HG03097 (cell line): Measurements from ENCODE around the gene TENT5A.
"Not testable (repeated sequence)": the region's sequence is repeated elsewhere in the genome, so short reads cannot be mapped to it uniquely, and the experiment has no call there.

ENCODE experiments used
- ATAC-seq: cut with Tn5 transposase; IDR thresholded peaks from one replicate; pipeline ENCODE4 v1.9.1; 2021; ENCODE audit not compliant: unreplicated experiment, low FRiP score

TENT5A gene

DNA sequence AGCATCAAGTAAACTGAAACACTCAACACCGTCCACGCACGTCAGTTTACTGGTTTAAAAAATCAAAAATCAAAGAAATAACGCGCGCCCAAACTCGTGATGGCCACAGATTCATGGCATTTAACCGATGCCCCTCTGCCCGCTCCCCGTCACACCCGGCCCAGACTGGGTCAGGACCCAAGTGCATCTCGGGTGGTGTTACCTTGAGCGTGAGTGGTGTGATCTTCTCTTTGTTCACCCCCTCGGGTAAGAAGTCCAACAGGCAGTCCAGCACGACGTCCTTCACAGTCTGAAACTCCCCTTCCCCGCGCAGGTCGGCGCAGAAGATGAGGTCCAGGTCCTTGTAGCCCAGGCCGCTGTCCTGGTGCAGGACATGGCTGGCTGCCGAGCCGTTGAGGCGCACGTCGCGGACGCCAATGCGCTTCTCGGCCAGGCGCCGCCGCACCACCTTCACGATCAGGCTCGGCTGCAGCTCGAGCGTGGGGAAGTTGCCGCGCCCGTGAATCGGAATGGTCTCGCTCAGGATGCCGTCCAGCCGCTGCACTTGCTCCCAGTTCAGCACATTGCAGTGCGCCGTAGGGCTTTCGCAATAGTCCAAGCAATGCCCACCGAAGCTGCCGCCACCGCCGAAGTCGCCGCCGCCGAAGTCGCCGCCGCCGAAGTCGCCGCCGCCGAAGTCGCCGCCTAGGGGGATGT is 945 bp downstream of the TENT5A start:
- no peak for ATAC-seq

DNA sequence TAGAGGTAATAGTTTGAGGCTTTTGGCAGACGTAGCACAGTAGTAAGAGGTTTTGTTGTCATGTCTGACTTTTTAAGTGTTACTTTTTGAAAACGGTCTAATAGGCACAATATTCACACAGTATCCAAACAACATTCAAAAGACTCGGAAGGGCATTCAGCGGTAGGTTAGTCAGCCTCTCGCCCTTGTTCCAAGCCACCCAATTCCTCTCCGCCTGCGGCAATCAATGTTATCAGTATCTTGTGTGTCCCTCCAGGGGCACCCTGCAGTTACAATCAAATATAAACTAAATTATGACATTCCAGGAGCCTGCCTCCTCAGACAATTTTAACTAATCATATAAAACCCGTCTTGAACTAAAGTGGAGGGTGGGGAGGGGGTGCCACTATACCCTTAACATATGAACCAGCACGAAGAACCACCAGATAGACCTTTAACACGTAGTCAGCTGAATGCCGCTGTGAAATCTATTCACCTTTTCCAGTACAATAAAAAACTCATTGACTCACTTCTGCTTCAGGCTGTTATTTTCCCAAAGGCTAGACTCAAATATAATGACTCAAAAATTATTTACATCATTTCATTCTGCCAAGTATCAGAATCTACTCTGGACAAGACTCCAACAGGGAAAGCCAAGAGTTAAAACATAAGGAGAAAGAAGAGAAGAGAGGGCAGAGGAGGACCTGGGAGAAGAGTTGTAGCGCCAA is 1.6 kb downstream of the TENT5A start:
- ATAC-seq = no peak

DNA sequence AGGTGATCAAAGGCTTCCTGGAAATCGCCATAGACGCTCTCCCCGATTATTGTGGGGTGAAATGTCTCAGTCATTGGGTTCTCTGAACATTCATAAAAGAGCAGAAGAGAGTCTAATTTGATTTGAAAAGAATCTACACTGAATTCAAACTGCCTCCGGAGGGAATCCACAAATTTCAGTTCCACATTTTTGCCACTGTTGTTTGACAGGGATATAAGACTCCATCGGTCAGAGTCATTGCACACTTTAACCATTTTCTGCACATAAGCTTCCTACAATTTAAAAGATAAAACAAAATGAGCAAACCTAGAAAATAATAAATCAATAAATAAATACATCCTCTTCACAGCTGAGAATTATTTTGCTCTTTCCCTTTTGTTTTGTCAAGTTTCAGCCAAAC is 2.3 kb downstream of the TENT5A start:
- no peak for ATAC-seq

DNA sequence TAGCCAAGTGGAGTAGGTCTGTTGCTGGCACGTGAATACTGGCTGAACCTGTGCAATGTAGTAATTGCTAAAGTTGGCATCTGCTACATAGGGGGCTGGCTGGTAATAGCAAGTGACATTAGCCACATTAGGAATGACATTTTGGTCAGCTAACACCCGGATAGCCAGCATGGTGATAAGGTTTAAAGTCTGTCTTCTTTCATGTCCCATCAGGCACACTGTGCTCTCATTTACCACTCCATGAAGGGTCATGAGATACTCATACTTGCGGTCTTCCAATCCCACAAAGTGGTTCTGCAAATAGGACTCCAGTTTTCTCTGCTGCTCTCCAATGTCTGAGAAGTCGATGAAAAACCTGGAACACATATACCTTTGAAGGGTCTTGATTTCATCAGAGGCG is 2.8 kb downstream of the TENT5A start:
- ATAC-seq = no peak

DNA sequence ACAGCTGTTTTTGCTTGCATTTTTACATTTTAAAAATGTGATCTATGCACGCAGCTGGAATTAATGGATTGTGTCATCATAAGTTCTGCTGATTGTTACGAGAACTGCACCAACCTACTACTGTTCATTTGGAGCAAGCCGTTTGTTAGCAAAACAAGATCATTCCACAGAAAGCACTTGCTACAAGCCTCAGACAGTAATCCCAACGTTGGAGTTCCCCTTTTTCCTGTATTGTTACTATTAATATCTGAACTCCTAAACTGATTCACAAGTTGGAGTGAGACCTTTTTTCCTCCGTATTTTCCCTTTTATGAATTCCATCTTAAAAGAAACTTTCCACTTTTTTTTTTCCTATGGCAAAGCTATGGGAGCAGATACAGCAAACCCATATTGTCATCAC is 3.5 kb downstream of the TENT5A start:
- ATAC-seq = no peak

DNA sequence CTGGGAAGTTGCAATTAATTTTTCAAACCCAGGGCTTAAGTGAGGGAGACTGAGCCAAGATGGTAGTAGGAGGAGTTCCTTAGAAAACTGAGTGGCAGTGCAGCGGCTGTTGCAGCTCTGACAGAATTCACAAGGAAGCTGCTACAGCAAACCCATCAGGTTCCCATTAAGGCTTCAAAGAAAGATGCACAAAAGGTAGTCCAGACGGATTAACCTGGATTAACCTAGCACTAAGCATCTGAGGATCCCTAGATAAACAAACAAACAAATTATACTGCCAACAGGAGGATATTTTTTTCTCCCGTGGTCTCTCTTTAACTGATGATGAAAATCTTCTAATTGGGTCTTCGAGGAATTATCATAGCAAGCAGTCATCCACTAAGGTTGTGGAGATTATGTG is 5.2 kb downstream of the TENT5A start:
- ATAC-seq = no peak

DNA sequence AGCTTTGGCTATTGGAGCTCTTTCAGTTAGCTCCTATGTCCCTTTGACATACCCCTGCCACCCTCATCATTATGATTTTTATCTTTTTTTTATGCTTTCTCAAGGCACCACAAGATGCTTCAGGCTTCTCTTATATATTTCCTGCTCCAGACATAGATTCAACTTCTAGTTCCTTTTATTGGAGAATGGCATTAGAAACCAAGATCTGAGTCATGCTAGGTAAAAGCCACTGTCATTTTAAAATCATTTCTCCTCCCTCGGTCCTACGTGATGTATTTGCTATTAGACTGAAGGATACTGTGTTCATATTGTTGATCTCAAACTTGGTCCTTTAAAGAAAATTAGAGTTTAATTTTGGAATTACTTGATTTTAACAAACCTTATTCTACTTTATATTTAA is 8.3 kb downstream of the TENT5A start:
- ATAC-seq = no peak

DNA sequence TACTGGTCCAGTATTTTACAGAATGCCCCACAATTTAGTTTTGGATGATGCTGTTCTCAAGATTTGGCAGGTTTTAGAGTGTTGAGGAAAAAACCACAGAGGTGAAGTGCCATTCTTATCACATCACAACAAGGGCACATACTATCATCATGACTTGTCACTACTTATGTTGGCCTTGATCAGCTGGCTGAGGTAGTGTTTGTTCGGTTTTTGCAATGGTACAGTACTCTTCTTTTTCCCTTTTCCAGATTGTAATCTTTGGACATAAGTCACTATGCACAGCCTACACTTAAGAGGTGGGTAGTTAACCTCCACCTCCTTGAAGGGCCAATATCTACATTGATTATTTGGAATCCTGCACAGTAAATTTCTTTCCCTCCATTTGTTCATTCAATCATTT is 8.8 kb downstream of the TENT5A start:
- ATAC-seq = no peak

DNA sequence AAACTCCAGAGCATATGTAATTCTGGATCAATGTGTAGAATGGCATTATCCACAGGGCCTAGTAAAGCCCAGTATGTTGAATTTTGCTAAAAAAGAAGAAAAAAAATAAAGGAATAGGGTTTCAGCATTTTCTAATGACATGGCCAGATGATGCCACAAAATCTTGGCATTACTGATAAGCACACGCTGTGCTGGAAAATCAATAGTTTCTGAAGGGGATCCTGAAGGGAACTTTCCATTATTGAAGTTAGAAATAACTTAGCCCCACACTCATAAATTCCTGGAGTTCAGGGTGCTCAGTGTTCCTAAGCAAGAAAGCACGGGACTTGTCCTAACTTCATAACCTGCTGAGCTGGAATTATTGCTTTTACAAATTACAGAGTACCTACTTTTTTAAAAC is 10.8 kb downstream of the TENT5A start:
- ATAC-seq = no peak

DNA sequence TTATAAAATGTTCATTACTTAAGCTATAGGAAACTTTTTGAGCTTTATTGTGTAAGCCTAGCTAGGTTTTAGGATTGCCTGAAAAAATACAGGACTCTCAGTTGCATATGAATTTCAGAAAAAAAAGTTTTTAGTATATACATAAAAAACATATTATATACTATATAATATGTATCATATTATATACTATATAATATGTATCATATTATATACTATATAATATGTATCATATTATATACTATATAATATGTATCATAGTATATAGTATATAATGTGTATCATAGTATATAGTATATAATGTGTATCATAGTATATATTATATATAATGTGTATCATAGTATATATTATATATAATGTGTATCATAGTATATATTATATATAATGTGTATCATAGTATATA is 11.9 kb downstream of the TENT5A start:
- not testable (repeated sequence) for ATAC-seq

DNA sequence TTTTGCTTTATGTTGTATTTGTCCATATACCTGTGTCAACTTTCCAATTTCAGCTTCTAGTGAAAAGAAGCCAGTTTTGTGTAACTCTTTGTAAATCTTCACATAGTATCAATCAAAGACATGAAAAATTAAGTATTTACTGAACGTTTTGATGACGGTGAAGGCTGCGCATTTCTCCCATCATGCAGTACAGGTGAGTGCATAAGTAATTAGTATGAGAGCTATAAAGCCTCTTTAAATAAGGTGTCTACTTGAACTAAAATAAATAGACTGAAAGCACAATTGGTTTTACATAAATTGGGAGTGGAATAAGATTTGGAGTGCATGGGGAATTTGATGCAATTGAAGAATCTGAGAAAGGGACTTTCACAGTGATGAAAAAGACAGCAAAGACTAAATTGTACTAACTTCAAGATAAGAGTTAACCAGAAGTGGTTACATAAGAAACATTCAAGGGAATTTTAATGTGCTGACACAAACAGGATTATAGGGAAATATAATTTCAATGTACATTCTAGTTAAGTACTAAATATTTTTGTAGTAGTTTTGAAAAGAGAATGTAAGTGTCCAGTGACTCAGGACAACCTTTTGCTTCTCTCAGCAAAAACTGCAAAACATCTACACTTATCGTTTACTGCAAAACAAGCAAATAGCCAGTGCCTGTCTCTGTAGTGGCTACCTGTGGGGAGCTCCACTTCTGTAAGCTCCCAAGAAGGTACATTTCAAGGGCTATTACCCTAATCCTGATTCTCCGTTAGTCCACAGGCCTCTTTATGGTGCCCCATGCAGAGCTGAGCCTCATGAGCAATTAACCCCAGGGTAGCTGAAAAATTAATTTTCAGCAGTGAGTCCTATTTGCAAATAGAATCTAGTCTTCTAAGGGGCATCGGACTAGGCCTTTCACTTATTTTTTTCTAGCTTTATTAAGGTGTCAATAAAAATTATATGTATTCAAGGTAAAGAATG is 13.0 kb downstream of the TENT5A start:
- ATAC-seq = no peak

DNA sequence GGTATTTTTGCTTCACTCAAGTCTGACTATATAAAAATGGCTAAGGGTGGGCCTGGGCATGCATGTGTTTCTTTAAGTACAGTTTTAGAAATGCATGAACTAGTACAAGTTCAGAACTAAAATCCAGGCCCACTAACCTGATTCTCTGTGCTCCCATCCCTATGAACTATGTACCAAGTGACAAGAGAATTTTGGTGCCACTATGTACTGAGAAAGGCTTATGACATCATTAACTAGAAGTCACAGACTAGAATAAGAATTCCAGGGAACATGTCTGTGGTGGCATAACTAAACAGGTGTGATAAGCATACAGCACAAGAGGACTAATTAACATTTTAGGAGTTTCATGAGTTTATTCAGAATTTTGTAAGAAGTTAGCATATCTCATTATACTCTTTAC is 16.1 kb downstream of the TENT5A start:
- ATAC-seq = no peak

DNA sequence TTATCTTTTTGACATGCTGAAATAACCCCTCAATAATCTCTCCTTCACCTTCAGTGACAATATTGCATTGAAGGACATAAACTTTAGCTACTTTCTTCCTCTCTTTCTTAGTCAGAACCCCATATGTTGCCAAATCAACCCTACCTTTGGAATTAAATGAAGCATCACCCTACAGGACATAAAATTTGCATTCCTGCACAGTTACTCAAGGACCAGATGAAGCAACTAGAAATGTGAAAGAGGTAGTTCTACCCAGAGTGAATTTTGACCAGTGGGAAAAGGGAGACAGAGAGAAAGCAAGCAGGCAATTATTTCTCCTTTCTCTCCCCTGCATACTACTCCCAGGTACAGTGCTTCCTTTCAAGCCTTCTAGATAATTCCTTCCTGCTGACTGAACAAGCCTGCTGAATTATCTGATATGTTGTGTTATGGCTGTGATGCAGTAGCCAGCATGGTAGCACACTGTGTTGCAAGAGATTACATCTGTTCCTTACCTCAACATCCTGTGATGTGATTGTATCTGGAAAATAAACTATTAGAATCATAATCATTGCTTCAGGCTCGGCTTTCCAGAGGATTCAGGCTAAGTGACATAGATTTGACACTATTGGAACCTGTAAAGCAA is 16.6 kb downstream of the TENT5A start:
- no peak for ATAC-seq

DNA sequence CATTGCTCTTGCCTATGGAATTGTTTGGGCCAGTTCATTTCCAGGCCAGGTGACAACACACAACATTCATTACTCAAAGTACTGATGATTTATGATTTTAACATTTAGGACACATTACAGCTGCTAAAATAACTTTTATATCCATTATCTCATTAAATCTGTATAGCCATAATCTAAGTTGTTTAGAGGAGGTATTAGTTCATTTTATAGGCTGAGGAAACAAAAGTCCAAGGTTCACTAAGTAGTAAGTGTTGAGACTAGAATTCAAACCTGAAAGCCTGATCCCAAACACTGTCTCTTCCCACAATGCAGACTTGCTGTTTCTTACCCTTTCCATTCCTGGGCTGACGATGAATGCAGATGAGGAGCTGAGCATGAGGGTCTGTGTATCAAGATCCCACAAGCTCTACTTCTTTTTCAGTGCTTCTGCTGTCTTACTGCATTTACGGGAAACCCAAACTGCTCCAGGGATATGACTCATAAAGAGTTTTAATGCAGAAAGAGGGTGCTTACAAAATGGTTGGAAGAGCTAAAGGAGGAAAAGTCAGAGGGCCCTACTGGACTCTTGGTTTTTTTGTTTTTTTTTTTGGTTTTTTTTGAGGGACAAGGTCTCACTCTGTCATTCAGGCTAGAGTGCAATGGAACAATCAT is 17.9 kb downstream of the TENT5A start:
- ATAC-seq = no peak

DNA sequence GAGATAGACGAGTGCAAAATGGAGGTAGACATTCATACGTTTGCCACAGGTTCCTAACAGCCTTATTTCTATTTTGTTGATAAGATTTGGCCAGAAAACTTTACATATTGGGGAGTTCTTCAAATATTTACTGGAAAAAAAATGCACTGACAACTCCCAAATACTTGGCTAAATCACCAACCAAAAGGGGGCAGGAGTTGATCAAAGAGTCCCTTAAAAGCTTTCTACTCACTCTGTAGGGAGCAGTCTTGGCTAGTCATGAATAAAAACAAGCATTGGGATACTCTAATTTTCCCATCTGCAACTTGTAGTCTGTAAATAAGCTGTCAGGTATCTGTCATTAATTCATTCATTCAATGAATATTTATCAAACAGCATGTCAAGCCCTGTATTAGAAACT is 18.4 kb downstream of the TENT5A start:
- no peak for ATAC-seq

DNA sequence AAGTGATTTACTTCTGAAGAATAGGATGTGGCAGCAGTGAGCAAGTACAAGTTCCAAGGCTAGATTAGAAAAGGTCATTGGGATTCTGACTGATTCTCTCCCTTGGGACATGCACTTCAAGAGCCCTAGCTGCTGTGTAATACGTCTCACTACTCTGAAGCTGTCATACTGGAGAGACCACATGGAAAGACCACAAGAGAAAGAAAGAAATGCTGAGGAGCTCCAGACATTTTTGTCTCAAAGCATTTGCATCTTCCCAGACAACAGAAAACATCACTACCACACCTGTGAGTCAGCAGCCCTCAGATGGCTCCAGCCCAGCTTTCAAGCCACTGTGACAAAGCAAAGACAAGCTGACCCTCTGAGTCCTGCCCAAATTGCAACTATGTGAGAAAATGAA is 20.7 kb downstream of the TENT5A start:
- ATAC-seq = no peak

DNA sequence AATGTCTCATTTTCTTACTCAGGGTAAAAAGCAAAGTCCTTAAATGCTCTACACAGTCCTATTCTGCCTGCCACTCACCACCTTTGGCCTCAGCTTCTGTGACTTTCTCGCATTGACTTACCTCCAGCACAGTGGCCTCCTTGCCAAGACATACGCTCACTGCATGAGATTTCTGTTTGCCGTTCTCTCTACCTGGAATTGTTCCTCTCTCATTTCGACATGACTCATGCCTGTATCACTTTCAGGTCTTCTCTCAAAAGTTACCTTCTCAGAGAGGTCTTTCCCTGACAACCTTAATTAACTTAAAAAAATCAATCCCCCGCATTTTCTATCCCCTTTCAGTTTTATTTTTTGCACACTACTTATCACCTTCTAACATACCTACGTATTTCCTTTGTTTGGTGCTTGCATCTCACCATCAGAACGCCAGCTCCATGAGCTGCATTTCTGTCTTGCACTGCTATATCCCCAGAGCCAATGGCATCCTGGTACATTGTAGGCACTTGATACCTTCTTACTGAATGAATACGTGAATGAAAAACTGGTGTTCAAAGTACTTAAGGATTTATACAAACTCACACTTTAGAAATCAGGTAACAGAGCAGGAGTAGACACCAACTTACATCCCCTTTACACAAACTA is 24.5 kb downstream of the TENT5A start:
- no peak for ATAC-seq

DNA sequence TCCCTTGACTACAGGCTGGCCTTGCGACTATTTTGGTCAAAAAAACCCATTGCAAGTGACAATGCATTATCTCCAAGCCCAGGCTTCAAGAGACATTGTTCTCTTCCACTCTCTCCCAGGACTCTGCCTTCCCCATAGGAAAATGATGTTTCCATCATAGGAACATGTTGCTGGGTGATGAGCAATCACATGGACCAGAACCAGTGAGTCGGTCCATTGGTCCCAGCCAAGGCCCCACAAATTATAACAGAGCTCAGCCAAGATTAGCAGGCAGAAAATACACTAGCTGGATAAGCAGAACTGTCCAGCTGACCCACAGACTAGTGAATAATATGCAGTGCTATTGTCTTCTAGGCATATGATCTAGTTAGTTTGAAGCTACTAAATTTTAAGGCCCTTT is 27.4 kb downstream of the TENT5A start:
- ATAC-seq = no peak

DNA sequence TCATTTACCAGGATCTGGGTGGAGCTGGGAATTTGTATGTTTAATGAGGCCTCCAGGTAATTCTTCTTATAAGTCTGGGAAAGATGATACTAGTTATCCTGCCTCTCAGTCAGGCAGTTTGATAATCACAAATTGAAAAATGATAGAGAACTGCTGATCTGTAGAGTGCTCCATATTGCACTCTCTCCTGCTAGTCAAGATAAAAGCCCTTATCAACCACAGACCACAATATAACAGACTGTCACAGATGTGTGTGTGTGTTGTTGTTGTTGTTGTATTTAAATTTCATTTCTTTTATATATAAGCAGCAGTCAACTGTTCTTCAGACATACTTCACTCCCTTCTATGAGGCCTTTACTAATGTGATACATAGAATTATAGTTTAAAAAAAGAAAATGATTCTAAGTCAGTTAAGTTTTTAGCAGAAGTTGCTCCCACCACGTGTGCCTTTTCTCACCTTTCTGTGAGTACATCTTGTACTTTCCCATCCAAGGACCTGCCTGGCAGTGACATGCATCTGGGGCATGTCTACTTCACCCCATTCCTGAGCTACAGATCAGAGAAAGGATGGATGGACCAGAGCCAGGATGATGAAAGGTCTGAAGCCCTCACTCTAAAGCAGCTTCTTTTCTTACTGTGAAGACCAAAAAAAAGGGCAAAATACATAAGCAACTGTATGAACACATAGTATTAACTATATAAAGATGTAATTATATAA is 29.8 kb downstream of the TENT5A start:
- ATAC-seq = no peak
